WERI-Rb-1 (cell line): ENCODE data around the gene EFR3B.

Experiments
- DNase-seq: peaks from one replicate; pipeline ENCODE4 v3.0.0-alpha.2; 2020
- H3K27ac ChIP-seq: fragments of 250-450 bp; sonication (Bioruptor Pico); 2 replicates; pipeline ENCODE4 v1.5.1; 2020; ENCODE audit warnings: mild to moderate bottlenecking, moderate library complexity
- H3K27me3 ChIP-seq: fragments of 250-450 bp; sonication (Bioruptor Pico); 2 replicates; pipeline ENCODE4 v1.5.1; 2021; ENCODE audit warnings: mild to moderate bottlenecking, low read depth, moderate library complexity; ENCODE audit not compliant: insufficient read depth, severe bottlenecking
- H3K36me3 ChIP-seq: fragments of 250-450 bp; sonication (Bioruptor Pico); 2 replicates; pipeline ENCODE4 v1.5.1; 2020; ENCODE audit warnings: mild to moderate bottlenecking, moderate library complexity
- H3K4me3 ChIP-seq: 2 replicates; pipeline ENCODE4 v1.5.1; 2011; ENCODE audit warnings: low read depth, mild to moderate bottlenecking, control low read depth, low read length
- H3K9me3 ChIP-seq: fragments of 250-450 bp; sonication (Bioruptor Pico); 2 replicates; pipeline ENCODE4 v1.5.1; 2021; ENCODE audit warnings: mild to moderate bottlenecking, moderate library complexity; ENCODE audit not compliant: severe bottlenecking
- TF ChIP-seq, protein P1 (sequence below): IDR thresholded peaks from 2 replicates; pipeline ENCODE4 v1.5.1; 2011; ENCODE audit warnings: low read depth, mild to moderate bottlenecking, control low read depth, inconsistent platforms, low read length

Gene EFR3B

DNA sequence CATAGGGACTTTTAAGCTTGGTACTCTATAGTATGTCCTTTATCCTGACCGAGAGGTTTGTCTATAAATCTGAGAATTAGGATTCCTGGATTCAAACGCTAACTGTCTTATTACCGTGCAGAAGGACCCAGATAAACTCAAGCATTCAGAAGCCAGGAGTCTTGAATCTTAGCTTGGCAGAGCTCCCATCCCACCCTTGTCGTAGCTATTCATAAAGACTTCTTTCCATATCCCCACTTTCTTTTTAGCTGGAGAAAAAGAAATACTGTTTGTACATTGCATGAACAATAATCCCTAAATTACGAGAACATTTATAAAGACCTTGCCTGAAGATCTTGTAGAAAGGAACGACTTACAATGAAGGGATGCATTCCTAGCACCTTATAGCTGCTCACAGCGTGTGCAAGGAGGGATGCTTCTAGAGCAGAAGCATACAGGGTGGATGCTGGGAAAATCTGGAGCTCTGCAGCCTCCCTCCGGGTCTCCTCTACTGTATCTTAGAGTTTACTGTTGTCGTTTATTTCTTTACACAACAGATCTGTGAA lies 13.6 kb downstream of the EFR3B start:
- no peak for DNase-seq
- no peak overlapping the region for H3K27ac ChIP-seq
- H3K9me3 ChIP-seq, result no peaks in the 10 kb centered on the region
- no peak overlapping the region for H3K4me3 ChIP-seq
- H3K36me3 ChIP-seq, result no peaks in the 10 kb centered on the region
- TF ChIP-seq, protein P1, sequence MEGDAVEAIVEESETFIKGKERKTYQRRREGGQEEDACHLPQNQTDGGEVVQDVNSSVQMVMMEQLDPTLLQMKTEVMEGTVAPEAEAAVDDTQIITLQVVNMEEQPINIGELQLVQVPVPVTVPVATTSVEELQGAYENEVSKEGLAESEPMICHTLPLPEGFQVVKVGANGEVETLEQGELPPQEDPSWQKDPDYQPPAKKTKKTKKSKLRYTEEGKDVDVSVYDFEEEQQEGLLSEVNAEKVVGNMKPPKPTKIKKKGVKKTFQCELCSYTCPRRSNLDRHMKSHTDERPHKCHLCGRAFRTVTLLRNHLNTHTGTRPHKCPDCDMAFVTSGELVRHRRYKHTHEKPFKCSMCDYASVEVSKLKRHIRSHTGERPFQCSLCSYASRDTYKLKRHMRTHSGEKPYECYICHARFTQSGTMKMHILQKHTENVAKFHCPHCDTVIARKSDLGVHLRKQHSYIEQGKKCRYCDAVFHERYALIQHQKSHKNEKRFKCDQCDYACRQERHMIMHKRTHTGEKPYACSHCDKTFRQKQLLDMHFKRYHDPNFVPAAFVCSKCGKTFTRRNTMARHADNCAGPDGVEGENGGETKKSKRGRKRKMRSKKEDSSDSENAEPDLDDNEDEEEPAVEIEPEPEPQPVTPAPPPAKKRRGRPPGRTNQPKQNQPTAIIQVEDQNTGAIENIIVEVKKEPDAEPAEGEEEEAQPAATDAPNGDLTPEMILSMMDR, result no peak
- H3K27me3 ChIP-seq, result no peaks in the 10 kb centered on the region

DNA sequence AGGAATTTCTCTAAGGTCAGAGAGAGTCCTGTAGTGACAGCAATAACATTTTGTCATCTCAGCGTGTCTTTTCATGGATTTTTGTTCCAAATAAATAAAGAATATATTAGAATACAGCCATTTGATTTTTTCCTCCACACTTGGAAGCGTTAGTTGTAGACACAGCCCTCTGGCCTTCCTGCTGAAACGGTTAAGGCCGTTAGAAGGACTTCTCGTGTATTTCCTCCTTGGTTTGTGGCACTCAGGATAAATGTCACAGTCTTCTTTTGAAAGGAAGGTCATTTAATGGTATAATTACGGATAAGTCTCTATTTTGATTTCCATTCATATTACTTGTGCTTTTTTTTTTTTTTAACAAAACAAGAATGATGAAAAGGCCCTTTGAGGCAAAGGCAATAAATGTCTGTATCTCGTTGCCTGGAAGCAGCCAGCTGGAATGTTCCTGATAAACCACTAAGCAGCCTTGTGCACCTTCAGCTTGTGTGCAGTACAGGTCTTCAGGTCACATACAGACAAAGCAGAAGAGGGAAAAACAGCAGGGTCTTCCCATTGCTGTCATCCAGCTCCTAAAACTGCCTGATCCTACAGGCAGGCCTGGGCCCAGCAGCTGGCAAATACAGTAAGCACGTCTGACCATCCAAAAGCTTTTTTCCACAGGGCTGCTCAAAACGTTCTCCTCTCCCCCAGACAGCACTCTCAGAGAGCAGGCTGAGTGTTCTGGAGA lies 14.4 kb downstream of the EFR3B start:
- TF ChIP-seq, protein P1, result no peak
- no peak overlapping the region for H3K27ac ChIP-seq
- no peak overlapping the region for H3K4me3 ChIP-seq
- no peaks in the 10 kb centered on the region for H3K27me3 ChIP-seq
- no peaks in the 10 kb centered on the region for H3K36me3 ChIP-seq
- no peaks in the 10 kb centered on the region for H3K9me3 ChIP-seq
- no peak for DNase-seq

DNA sequence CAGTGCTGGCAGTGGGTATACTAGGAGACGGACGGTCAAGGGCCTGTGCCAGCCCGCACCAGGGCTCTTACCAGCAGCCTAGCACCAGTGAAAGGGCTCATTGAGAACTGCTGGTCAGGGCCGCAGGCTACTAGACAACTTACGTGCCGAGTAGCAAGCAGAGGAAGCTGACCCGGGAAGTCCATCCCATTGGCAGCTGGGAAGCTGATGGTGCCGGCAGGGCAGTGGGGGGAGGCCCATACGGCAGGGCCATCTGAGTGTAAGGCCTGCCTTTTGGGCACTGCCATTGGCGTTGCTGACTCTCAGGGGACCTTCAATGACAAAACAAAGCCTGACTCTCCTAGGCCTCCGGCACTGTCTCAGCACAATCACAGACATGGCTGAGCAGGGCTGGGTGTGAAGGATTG lies 20.6 kb downstream of the EFR3B start:
- Histone ChIP-seq H3K36me3 (no peaks in the 10 kb centered on the region), H3K9me3 (no peaks in the 10 kb centered on the region), H3K27ac (no peak overlapping the region), H3K27me3 (no peaks in the 10 kb centered on the region), H3K4me3 (no peak overlapping the region)
- no peak for DNase-seq
- TF ChIP-seq, protein P1, result no peak

DNA sequence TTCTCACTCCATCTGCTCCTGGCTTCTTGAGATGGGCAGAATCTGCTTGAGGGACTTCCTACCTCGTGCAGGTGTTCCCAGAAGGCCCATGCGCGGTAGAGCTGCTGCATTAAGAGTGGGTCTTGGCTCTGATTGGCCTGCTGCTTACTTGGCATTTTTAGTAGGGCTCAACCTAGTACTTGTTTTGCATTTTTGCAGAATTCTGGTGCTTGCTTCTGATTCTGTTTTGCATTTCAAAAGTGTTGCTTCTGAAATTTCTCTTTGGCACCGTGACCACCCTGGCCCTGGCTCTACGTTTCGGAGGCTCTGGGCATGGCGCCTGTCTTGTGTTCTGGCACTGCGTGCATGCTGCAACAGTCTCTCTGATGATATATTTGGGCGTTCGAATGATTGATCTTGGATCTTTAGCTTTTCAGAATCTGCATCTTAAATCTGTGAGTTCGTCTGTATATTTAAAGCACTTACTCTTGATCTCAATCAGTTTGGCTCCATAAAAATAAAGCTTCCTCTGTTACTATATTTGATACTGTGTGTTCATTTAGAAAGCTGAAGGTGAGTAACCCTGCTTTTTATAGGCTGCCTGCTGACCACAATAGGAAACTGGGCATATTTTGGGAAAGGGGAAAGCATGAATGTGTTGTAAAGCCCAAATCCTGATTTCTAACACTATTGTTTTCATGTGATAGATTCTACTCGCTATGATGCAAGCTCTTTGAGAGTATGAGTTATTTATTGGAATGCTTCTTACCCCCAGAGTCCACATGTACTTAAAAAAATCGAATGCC lies 22.2 kb downstream of the EFR3B start:
- DNase-seq, result no peak
- TF ChIP-seq, protein P1, result no peak

DNA sequence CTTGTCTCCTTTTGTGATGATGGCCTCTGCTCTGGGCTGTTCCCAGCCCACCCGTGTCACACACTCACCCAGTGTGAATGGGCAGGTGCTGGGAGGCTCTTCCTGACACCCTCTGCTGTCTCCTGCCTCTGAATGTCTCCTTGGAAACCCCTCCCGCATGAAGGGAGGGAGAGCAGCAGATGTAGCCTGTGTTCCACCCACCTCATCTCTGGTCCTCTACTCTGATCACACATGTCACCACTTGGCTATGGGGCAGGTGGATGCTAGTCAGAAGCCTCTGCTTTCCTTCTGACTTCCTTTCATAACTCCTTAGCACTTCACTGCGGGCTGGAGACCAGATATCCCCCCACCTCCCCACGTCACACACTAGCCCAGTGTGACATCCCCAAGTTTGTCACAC lies 23.9 kb downstream of the EFR3B start:
- H3K36me3 ChIP-seq, result no peaks in the 10 kb centered on the region
- H3K4me3 ChIP-seq, result no peak overlapping the region
- DNase-seq, result no peak
- TF ChIP-seq, protein P1, result no peak
- H3K9me3 ChIP-seq, result no peaks in the 10 kb centered on the region
- H3K27ac ChIP-seq, result no peak overlapping the region
- H3K27me3 ChIP-seq, result no peaks in the 10 kb centered on the region

More for the DNA sequence above, 22.2 kb downstream of the EFR3B start:
- no peaks in the 10 kb centered on the region for H3K9me3 ChIP-seq
- H3K36me3 ChIP-seq, result no peaks in the 10 kb centered on the region
- H3K4me3 ChIP-seq, result no peak overlapping the region
- no peaks in the 10 kb centered on the region for H3K27me3 ChIP-seq
- no peak overlapping the region for H3K27ac ChIP-seq
